Smooth muscle cell (in vitro differentiated cells): ENCODE data around the gene MCF2L2. TPM values are rescaled to one million over a fixed set of nuclear protein-coding genes. Genes with fewer than 3 reads are reported as not detected.

ENCODE experiments used
- DNase-seq: peaks from one replicate; lab custom pipeline; 2025; ENCODE audit not compliant: unreplicated experiment; lab: John Stamatoyannopoulos, UW
- H2AFZ ChIP-seq: fragments of 200-600 bp; sonication (generic); 2 replicates; pipeline ENCODE4 v1.6.0; 2016; ENCODE audit warnings: antibody characterized with exemption, low read depth, mild to moderate bottlenecking
- H3F3A ChIP-seq: fragments of 200-600 bp; sonication (generic); 2 replicates; pipeline ENCODE4 v1.6.0; 2017; ENCODE audit warnings: antibody characterized with exemption, low read depth
- H3K27ac ChIP-seq: fragments of 200-600 bp; sonication (generic); 2 replicates; pipeline ENCODE4 v1.5.1; 2016; ENCODE audit warnings: low read depth, mild to moderate bottlenecking
- H3K27me3 ChIP-seq: fragments of 200-600 bp; sonication (generic); 2 replicates; pipeline ENCODE4 v1.6.1; 2016; ENCODE audit warnings: low read depth, mild to moderate bottlenecking
- H3K36me3 ChIP-seq: fragments of 200-600 bp; sonication (generic); 2 replicates; pipeline ENCODE4 v1.5.1; 2016; ENCODE audit warnings: low read depth
- H3K4me1 ChIP-seq: fragments of 200-600 bp; sonication (generic); 2 replicates; pipeline ENCODE4 v1.5.1; 2016; ENCODE audit warnings: low read depth
- H3K4me2 ChIP-seq: fragments of 200-600 bp; sonication (generic); 2 replicates; pipeline ENCODE4 v1.6.0; 2016; ENCODE audit warnings: mild to moderate bottlenecking
- H3K4me3 ChIP-seq: fragments of 200-600 bp; sonication (generic); 2 replicates; pipeline ENCODE4 v1.5.1; 2016; ENCODE audit warnings: mild to moderate bottlenecking
- H3K79me2 ChIP-seq: fragments of 200-600 bp; sonication (generic); 2 replicates; pipeline ENCODE4 v1.6.0; 2016; ENCODE audit warnings: low read depth, mild to moderate bottlenecking
- H3K9ac ChIP-seq: fragments of 200-600 bp; sonication (generic); 2 replicates; pipeline ENCODE4 v1.6.0; 2016; ENCODE audit warnings: low read depth
- H3K9me3 ChIP-seq: fragments of 200-600 bp; sonication (generic); replicated peaks from 2 replicates; pipeline ENCODE4 v1.5.1; 2016; ENCODE audit warnings: low read depth
- H4K20me1 ChIP-seq: fragments of 200-600 bp; sonication (generic); 2 replicates; pipeline ENCODE4 v1.6.0; 2016; ENCODE audit warnings: low read depth
- CTCF ChIP-seq: fragments of 200-600 bp; sonication (generic); IDR thresholded peaks from 2 replicates; pipeline ENCODE4 v1.5.1; 2017; ENCODE audit warnings: borderline replicate concordance, mild to moderate bottlenecking, antibody characterized with exemption; ENCODE audit not compliant: insufficient read depth, poor library complexity, severe bottlenecking
- whole genome bisulfite sequencing: methylation state at CpG from one replicate; pipeline ENCODE4 v1.1.7; 2016; ENCODE audit warnings: low lambda C conversion rate; 5-methylcytosine and 5-hydroxymethylcytosine counted together
- polyA plus RNA-seq: library from polyadenylated mRNA; unstranded; fragments of >200 nt; fragmentation: Nextera tagmentation; extraction: Ambion mirVana; gene quantifications from 2 replicates; pipeline ENCODE4 v1.2.1, GENCODE V29; 2016
- total RNA-seq: library from RNA; depleted of rRNA; stranded (reverse); fragments of >200 nt; gene quantifications from 2 replicates; pipeline ENCODE4 v1.2.3, GENCODE V29; 2014

MCF2L2 gene
- total and polyA plus RNA-seq, 2 experiments from 2014 or later = 0.09 TPM; not detected in 1

- Histone ChIP-seq H4K20me1 (no peaks in the 10 kb centered on the region), H3K4me2 (no peak overlapping the region), H3K4me3 (no peak overlapping the region), H3K9me3 (no peaks in the 10 kb centered on the region), H3K9ac (no peak overlapping the region), H2AFZ (no peak overlapping the region), H3K79me2 (no peaks in the 10 kb centered on the region), H3K4me1 (no peaks in the 10 kb centered on the region), H3F3A (no peaks in the 10 kb centered on the region), H3K36me3 (no peaks in the 10 kb centered on the region), H3K27ac (no peak overlapping the region), H3K27me3 (no peaks in the 10 kb centered on the region)
- WGBS = 72% methylated on average over 7 of the region's 7 CpGs
- no peak for DNase-seq
- TF ChIP-seq CTCF = peak; percentile 39
Observed at GRCh38 chr3:183188895-183189462, 239.4 kb downstream of the MCF2L2 start.

GRCh38 chr3:183185696-183186095, 242.7 kb downstream of the MCF2L2 start:
- Histone ChIP-seq H3K9me3 (no peaks in the 10 kb centered on the region), H3K4me2 (no peak overlapping the region), H2AFZ (no peak overlapping the region), H3F3A (no peaks in the 10 kb centered on the region), H4K20me1 (no peaks in the 10 kb centered on the region), H3K4me1 (no peaks in the 10 kb centered on the region), H3K27me3 (peaks cover 3% of the 10 kb centered on the region), H3K4me3 (no peak overlapping the region), H3K9ac (no peak overlapping the region), H3K79me2 (no peaks in the 10 kb centered on the region), H3K36me3 (no peaks in the 10 kb centered on the region), H3K27ac (no peak overlapping the region)
- WGBS = 31% methylated on average over 4 of the region's 4 CpGs
- no peak for TF ChIP-seq CTCF
- DNase-seq = no peak

GRCh38 chr3:183182732-183183610, 245.4 kb downstream of the MCF2L2 start:
- no peaks in the 10 kb centered on the region for H4K20me1 ChIP-seq
- H3F3A ChIP-seq = no peaks in the 10 kb centered on the region
- H3K9me3 ChIP-seq = no peaks in the 10 kb centered on the region
- no peak for DNase-seq
- peaks cover 30% of the 10 kb centered on the region for H3K27me3 ChIP-seq
- no peak for TF ChIP-seq CTCF
- H3K79me2 ChIP-seq = no peaks in the 10 kb centered on the region
- no peak overlapping the region for H2AFZ ChIP-seq
- 87% methylated on average over 5 of the region's 5 CpGs for WGBS
- H3K4me3 ChIP-seq = no peak overlapping the region
- peaks cover 4% of the 10 kb centered on the region for H3K4me1 ChIP-seq
- no peak overlapping the region for H3K27ac ChIP-seq
- no peak overlapping the region for H3K4me2 ChIP-seq
- no peak overlapping the region for H3K9ac ChIP-seq
- no peaks in the 10 kb centered on the region for H3K36me3 ChIP-seq
